ENCODE results near the gene PPP4C. TPM values are rescaled to one million over a fixed set of nuclear protein-coding genes. Genes with fewer than 3 reads are reported as not detected.

PPP4C gene
- polyA plus RNA-seq, 3 donors, result 186 to 388 (median 279) TPM

GRCh38 chr16:30084096-30084815, 8.5 kb downstream of the PPP4C start:
- Mint-ChIP-seq H3K4me1 (peaks cover 36% of the 10 kb centered on the region), H3K4me3 (no peak overlapping the region), H3K27ac (peak overlapping the region in 4 of 7 donors; percentile 11 to 90 (median 48)), H3K9me3 (peaks cover 3 to 9% (median 7%) of the 10 kb centered on the region in 7 donors), H3K36me3 (peaks cover 53 to 79% of the 10 kb centered on the region in 2 donors), H3K27me3 (ENCODE audit: low read depth in 3 of 3) (peaks cover 0 to 4% (median 3%) of the 10 kb centered on the region in 3 donors)
- Histone ChIP-seq H3K4me3 (replicated peaks in 1 of 3; ENCODE audit: low read depth in 2 of 3, low read length in 3 of 3) (no peak overlapping the region), H2AFZ (ENCODE audit: insufficient read depth, low read depth, low read length, poor library complexity, severe bottlenecking) (no peak overlapping the region), H3K27ac (ENCODE audit: low read depth in 1 of 2, low read length in 2 of 2) (peak overlapping the region in 1 of 2 donors; percentile 36), H3K79me2 (ENCODE audit: insufficient read depth, low read length) (peaks cover 24% of the 10 kb centered on the region), H3K27me3 (ENCODE audit: control insufficient read depth in 2 of 2, insufficient read depth in 2 of 2, low read length in 2 of 2) (no peaks in the 10 kb centered on the region), H4K20me1 (ENCODE audit: insufficient read depth, low read length) (peaks cover 46% of the 10 kb centered on the region), H3K4me2 (replicated peaks; ENCODE audit: extremely low read depth, low read length, poor library complexity, severe bottlenecking) (no peak overlapping the region), H3K9me3 (replicated peaks in 1 of 2; ENCODE audit: control insufficient read depth in 1 of 2, insufficient read depth in 1 of 2, low read length in 2 of 2) (peaks cover 0 to 4% of the 10 kb centered on the region in 2 donors), H3K4me1 (ENCODE audit: control insufficient read depth in 1 of 2, insufficient read depth in 2 of 2, low read length in 2 of 2) (peaks cover 29 to 48% of the 10 kb centered on the region in 2 donors), H3K36me3 (replicated peaks in 1 of 2; ENCODE audit: control insufficient read depth in 1 of 2, insufficient read depth in 2 of 2, low read length in 2 of 2) (peaks cover 56 to 65% of the 10 kb centered on the region in 2 donors), H3K9ac (ENCODE audit: insufficient read depth, low read length, poor library complexity, severe bottlenecking) (no peak overlapping the region)
- WGBS (ENCODE audit: insufficient coverage), result 92% methylated on average over 14 of the region's 18 CpGs
- TF ChIP-seq CTCF (IDR thresholded peaks at IDR 0.05), result no peak
- no peak for DNase-seq
- intact Hi-C loops (cut with micrococcal nuclease), result no loop called here

GRCh38 chr16:30084816-30085159, 9.0 kb downstream of the PPP4C start:
- 44% methylated on average over 14 of the region's 17 CpGs for WGBS (ENCODE audit: insufficient coverage)
- Histone ChIP-seq H3K4me1 (ENCODE audit: control insufficient read depth in 1 of 2, insufficient read depth in 2 of 2, low read length in 2 of 2) (peaks cover 34 to 53% of the 10 kb centered on the region in 2 donors), H3K79me2 (ENCODE audit: insufficient read depth, low read length) (peaks cover 19% of the 10 kb centered on the region), H4K20me1 (ENCODE audit: insufficient read depth, low read length) (peaks cover 40% of the 10 kb centered on the region), H2AFZ (ENCODE audit: insufficient read depth, low read depth, low read length, poor library complexity, severe bottlenecking) (no peak overlapping the region), H3K9me3 (replicated peaks in 1 of 2; ENCODE audit: control insufficient read depth in 1 of 2, insufficient read depth in 1 of 2, low read length in 2 of 2) (peaks cover 0 to 4% of the 10 kb centered on the region in 2 donors), H3K36me3 (replicated peaks in 1 of 2; ENCODE audit: control insufficient read depth in 1 of 2, insufficient read depth in 2 of 2, low read length in 2 of 2) (peaks cover 50 to 60% of the 10 kb centered on the region in 2 donors), H3K27me3 (ENCODE audit: control insufficient read depth in 2 of 2, insufficient read depth in 2 of 2, low read length in 2 of 2) (no peaks in the 10 kb centered on the region), H3K4me2 (replicated peaks; ENCODE audit: extremely low read depth, low read length, poor library complexity, severe bottlenecking) (no peak overlapping the region), H3K4me3 (replicated peaks in 1 of 3; ENCODE audit: low read depth in 2 of 3, low read length in 3 of 3) (no peak overlapping the region), H3K27ac (ENCODE audit: low read depth in 1 of 2, low read length in 2 of 2) (peak overlapping the region in 1 of 2 donors; percentile 36), H3K9ac (ENCODE audit: insufficient read depth, low read length, poor library complexity, severe bottlenecking) (no peak overlapping the region)
- DNase-seq, result peak in 1 of 3 donors; percentile 48
- Mint-ChIP-seq H3K4me3 (no peak overlapping the region), H3K27me3 (ENCODE audit: low read depth in 3 of 3) (peaks cover 0 to 6% (median 3%) of the 10 kb centered on the region in 3 donors), H3K4me1 (peaks cover 41% of the 10 kb centered on the region), H3K9me3 (peaks cover 3 to 9% (median 7%) of the 10 kb centered on the region in 7 donors), H3K36me3 (peaks cover 48 to 74% of the 10 kb centered on the region in 2 donors), H3K27ac (peak overlapping the region in 1 of 7 donors; percentile 79)
- no peak for TF ChIP-seq CTCF (IDR thresholded peaks at IDR 0.05)
- intact Hi-C loops (cut with micrococcal nuclease), result no loop called here

All from CD14-positive monocyte (primary cell).